Thymus (tissue), 11 donors: ENCODE data around the gene SKI. TPM values are rescaled to one million over a fixed set of nuclear protein-coding genes. Genes with fewer than 3 reads are reported as not detected.

Experiments
- DNase-seq, 9 donors: peaks; one replicate each; pipeline ENCODE4 v3.0.0-alpha.2; 2013; ENCODE audit warnings: low spot score in 9 of 9, low read depth in 6 of 9, missing footprints in 1 of 9
- H3K27ac ChIP-seq, 2 donors: one replicate each; pipeline ENCODE4 v1.5.1; 2013; ENCODE audit warnings: control low read depth in 1 of 2, low read depth in 1 of 2, low read length in 1 of 2, mild to moderate bottlenecking in 1 of 2, moderate library complexity in 1 of 2
- H3K27me3 ChIP-seq, 2 donors: one replicate each; pipeline ENCODE4 v1.5.1; 2013; ENCODE audit warnings: low read length in 1 of 2; ENCODE audit not compliant: control insufficient read depth in 2 of 2, insufficient read depth in 1 of 2
- H3K36me3 ChIP-seq, 2 donors: one replicate each; pipeline ENCODE4 v1.5.1; 2013; ENCODE audit warnings: low read length in 1 of 2, mild to moderate bottlenecking in 1 of 2, moderate library complexity in 1 of 2; ENCODE audit not compliant: control insufficient read depth in 2 of 2, insufficient read depth in 2 of 2
- H3K4me1 ChIP-seq, 2 donors: one replicate each; pipeline ENCODE4 v1.5.1; 2013; ENCODE audit warnings: low read length in 2 of 2; ENCODE audit not compliant: control insufficient read depth in 2 of 2, insufficient read depth in 2 of 2
- H3K4me3 ChIP-seq, 2 donors: one replicate each; pipeline ENCODE4 v1.5.1; 2013; ENCODE audit warnings: low read length in 2 of 2, control low read depth in 1 of 2, mild to moderate bottlenecking in 1 of 2
- H3K9me3 ChIP-seq, 2 donors: one replicate each; pipeline ENCODE4 v1.5.1; 2013; ENCODE audit warnings: low read length in 1 of 2, mild to moderate bottlenecking in 1 of 2; ENCODE audit not compliant: control insufficient read depth in 2 of 2, insufficient read depth in 1 of 2
- WGBS: extraction: QIAGEN DNeasy Blood & Tissue Kit; methylation state at CpG from one replicate; pipeline ENCODE4 v1.1.7; 2013; 5-methylcytosine and 5-hydroxymethylcytosine counted together
- polyA plus RNA-seq: library from polyadenylated mRNA; stranded (reverse); fragments of 200-250 nt; gene quantifications from one replicate; pipeline ENCODE4 v1.2.3, GENCODE V29; 2013
- total RNA-seq: library from RNA; stranded (reverse); fragments of 120-200 nt; gene quantifications from one replicate; pipeline ENCODE4 v1.2.4, GENCODE V29; 2013
- donor health status: healthy.

Gene SKI
- total and polyA plus RNA-seq, 2 donors, result 5.3 to 16.4 TPM

- Histone ChIP-seq H3K4me3 (no peak overlapping the region), H3K27me3 (no peaks in the 10 kb centered on the region), H3K4me1 (peaks cover 6 to 12% of the 10 kb centered on the region in 2 donors), H3K9me3 (no peaks in the 10 kb centered on the region), H3K27ac (no peak overlapping the region), H3K36me3 (no peaks in the 10 kb centered on the region)
- no peak for DNase-seq
- WGBS, result 97% methylated on average over 15 of the region's 15 CpGs
Measured at GRCh38 chr1:2267862-2268261, 39.7 kb downstream of the SKI start.

GRCh38 chr1:2268285-2269056 lies 40.4 kb downstream of the SKI start:
- Histone ChIP-seq H3K27ac (no peak overlapping the region), H3K4me1 (peaks cover 6 to 12% of the 10 kb centered on the region in 2 donors), H3K27me3 (no peaks in the 10 kb centered on the region), H3K9me3 (no peaks in the 10 kb centered on the region), H3K36me3 (no peaks in the 10 kb centered on the region), H3K4me3 (no peak overlapping the region)
- DNase-seq, result no peak
- WGBS, result 94% methylated on average over 14 of the region's 14 CpGs

- Histone ChIP-seq H3K9me3 (no peaks in the 10 kb centered on the region), H3K36me3 (no peaks in the 10 kb centered on the region), H3K27me3 (no peaks in the 10 kb centered on the region), H3K4me3 (no peak overlapping the region), H3K27ac (no peak overlapping the region), H3K4me1 (peaks cover 8 to 15% of the 10 kb centered on the region in 2 donors)
- DNase-seq, result no peak
- WGBS, result 95% methylated on average over 24 of the region's 28 CpGs
Measured at GRCh38 chr1:2269193-2269921, 41.2 kb downstream of the SKI start.

GRCh38 chr1:2269922-2270259 lies 41.8 kb downstream of the SKI start:
- peaks cover 12 to 20% of the 10 kb centered on the region in 2 donors for H3K4me1 ChIP-seq
- H3K36me3 ChIP-seq, result no peaks in the 10 kb centered on the region
- 98% methylated on average over 8 of the region's 13 CpGs for WGBS
- no peak for DNase-seq
- H3K9me3 ChIP-seq, result no peaks in the 10 kb centered on the region
- no peak overlapping the region for H3K4me3 ChIP-seq
- H3K27ac ChIP-seq, result no peak overlapping the region
- H3K27me3 ChIP-seq, result no peaks in the 10 kb centered on the region

- DNase-seq, result no peak
- WGBS, result 97% methylated on average over 27 of the region's 27 CpGs
- H3K36me3 ChIP-seq, result no peaks in the 10 kb centered on the region
- no peaks in the 10 kb centered on the region for H3K27me3 ChIP-seq
- H3K27ac ChIP-seq, result no peak overlapping the region
- no peaks in the 10 kb centered on the region for H3K9me3 ChIP-seq
- H3K4me1 ChIP-seq, result peaks cover 16 to 25% of the 10 kb centered on the region in 2 donors
- no peak overlapping the region for H3K4me3 ChIP-seq
Measured at GRCh38 chr1:2270260-2271100, 42.4 kb downstream of the SKI start.

- Histone ChIP-seq H3K27me3 (no peaks in the 10 kb centered on the region), H3K4me3 (no peak overlapping the region), H3K4me1 (peaks cover 22 to 27% of the 10 kb centered on the region in 2 donors), H3K36me3 (no peaks in the 10 kb centered on the region), H3K27ac (no peak overlapping the region), H3K9me3 (no peaks in the 10 kb centered on the region)
- WGBS, result 97% methylated on average over 25 of the region's 25 CpGs
- DNase-seq, result no peak
Measured at GRCh38 chr1:2271211-2271721, 43.1 kb downstream of the SKI start.

- Histone ChIP-seq H3K36me3 (no peaks in the 10 kb centered on the region), H3K4me3 (no peak overlapping the region), H3K27me3 (no peaks in the 10 kb centered on the region), H3K27ac (no peak overlapping the region), H3K9me3 (no peaks in the 10 kb centered on the region), H3K4me1 (peaks cover 29 to 32% of the 10 kb centered on the region in 2 donors)
- no peak for DNase-seq
- 83% methylated on average over 23 of the region's 23 CpGs for WGBS
Measured at GRCh38 chr1:2271841-2272655, 43.9 kb downstream of the SKI start.

GRCh38 chr1:2272686-2273400 lies 44.7 kb downstream of the SKI start:
- Histone ChIP-seq H3K4me3 (no peak overlapping the region), H3K27me3 (no peaks in the 10 kb centered on the region), H3K27ac (no peak overlapping the region), H3K36me3 (peaks cover 2 to 4% of the 10 kb centered on the region in 2 donors), H3K9me3 (no peaks in the 10 kb centered on the region), H3K4me1 (peaks cover 29 to 35% of the 10 kb centered on the region in 2 donors)
- 92% methylated on average over 28 of the region's 28 CpGs for WGBS
- DNase-seq, result no peak
